GM18867 (cell line): ENCODE measurements around the gene DRC7.

Source experiments
- ATAC-seq: cut with Tn5 transposase; IDR thresholded peaks from one replicate; pipeline ENCODE4 v1.9.1; 2021; ENCODE audit warnings: mild to moderate bottlenecking, moderate library complexity; ENCODE audit not compliant: unreplicated experiment

DRC7 gene, protein sequence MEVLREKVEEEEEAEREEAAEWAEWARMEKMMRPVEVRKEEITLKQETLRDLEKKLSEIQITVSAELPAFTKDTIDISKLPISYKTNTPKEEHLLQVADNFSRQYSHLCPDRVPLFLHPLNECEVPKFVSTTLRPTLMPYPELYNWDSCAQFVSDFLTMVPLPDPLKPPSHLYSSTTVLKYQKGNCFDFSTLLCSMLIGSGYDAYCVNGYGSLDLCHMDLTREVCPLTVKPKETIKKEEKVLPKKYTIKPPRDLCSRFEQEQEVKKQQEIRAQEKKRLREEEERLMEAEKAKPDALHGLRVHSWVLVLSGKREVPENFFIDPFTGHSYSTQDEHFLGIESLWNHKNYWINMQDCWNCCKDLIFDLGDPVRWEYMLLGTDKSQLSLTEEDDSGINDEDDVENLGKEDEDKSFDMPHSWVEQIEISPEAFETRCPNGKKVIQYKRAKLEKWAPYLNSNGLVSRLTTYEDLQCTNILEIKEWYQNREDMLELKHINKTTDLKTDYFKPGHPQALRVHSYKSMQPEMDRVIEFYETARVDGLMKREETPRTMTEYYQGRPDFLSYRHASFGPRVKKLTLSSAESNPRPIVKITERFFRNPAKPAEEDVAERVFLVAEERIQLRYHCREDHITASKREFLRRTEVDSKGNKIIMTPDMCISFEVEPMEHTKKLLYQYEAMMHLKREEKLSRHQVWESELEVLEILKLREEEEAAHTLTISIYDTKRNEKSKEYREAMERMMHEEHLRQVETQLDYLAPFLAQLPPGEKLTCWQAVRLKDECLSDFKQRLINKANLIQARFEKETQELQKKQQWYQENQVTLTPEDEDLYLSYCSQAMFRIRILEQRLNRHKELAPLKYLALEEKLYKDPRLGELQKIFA

DNA sequence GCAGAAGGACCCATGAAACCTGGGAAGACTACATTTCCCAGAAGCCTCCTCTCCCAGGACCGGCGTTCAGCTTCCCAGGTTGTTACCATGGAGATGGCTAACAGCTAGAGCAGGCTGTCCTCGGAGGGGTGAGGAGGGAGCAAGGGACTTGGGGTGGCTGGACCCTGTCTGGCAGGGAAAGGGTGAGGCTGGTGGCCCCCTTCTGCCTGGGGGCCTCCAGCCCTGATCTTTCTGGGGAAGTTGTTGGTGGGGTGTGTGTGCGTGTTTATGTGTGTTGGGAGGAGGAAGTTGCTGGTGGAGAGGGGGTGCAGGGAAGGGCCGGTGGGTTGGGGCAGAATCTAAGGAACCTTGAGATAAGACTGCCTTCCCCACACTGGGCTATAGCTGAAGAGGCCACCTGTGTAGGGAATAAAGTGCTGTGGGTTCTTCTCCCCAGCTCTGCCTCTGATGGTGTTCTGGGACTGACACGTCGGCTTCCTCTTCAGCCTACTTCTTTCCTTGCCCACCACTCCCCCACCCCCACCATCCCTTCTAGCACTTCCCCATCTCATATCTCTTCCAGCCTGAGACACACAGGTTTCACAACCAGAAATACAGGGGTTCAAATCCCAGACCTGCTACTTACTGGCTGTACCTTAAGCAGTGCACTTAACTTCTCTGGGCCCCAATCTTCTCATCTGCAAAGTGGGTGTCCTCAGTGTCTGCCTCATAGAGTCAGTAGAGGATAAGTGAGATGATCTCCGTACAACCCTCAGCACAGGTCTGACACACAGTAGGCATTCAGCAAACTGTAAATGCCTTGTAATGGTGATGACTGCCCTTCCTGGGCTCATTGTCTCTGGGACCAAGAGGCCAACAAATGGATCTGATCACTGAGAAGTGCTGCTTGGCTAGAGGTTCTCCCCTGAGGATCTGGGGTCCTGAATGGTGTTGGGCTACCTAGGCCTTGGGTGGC, at the start of gene DRC7:
TSS of gene DRC7 (plus strand) at position 82 of the 955 bp plus-strand sequence. CDS start 3,144 bp downstream, outside the sequence.
- no peak for ATAC-seq

DNA sequence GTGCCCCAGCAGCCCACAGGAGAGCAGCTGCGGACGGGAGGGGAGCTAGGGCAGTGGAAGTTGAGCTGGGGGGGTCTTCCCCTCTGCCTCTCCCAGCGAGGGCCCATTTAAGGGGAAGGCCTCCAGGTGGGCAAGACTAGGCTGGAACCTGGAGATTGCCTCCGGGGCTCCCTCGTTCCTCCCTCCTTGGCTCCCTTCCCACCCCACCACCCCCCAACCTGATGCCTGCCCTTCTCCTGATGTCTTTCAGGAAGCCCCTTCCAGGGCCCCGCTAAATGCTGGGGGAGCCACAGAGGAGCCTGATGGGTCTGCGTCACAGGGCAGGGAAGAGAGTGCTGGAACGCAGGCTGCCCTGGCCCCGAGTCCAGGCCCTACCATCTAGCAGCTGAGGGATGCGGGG, 49.4 kb upstream of the DRC7 start:
- no peak for ATAC-seq

DNA sequence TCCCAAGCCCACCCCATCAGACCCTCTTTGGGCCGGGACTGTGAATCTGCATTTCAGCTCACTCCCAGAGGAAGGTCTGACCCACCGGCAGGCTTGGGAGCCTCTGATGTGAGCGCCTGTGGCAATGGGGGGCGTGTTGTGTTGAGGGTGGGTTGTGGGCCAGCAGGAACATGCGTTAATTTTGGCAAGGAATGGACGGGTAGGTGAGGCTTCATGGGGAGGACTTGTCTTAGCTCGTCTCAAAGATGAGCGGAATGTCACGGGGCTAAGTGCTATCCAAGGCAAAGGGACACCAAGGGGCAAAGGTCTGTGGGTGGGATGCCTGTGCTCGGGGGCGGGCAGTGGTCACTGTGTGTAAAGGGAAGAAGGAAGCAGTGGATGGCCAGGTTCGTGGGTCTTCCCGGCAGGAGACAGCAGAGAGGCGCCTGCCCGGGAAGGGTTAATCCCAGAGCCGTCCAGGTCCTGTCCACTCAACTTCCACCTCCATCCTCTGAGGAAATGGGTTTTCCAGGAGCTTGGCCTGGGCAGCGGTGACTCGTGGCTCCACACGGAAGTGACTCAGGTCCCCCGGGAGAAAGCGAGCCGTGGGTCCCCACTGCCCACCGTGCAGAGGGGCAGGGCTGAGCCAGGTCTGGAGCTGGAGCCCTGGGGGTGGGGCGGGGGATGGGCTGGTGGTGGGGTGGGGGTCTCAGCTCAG, 48.8 kb upstream of the DRC7 start:
- no peak for ATAC-seq

DNA sequence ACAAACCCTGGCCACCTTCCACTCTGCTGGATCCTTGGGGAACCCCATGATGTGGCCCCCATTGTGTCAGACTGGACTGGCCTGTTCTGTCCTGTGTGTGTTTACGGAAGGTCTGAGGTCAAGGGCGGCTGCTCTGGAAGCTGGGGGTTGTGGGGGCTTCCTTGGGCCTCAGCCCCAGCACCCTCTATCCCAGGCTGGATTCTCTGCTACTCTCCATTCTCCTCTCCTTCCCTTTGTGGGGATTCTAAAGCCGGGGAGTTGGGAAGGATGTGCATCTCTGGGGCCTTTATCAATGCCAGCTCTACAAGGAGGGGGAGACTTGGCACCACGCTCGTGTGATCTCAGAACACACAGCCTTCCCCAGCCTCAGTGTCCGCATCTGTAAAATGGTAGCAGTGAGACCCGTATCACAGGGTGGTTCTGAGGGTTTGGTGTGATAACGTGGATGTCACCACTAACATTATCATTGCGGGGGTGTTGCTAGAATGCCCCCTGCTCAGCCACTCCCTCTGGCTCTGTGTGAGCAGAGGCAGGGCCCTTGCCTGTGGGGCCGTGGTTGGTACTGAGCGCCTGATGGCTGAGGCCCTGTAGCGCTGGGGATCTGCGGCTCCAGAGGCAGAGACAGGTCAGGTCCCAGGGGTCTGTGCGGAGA, 48.1 kb upstream of the DRC7 start:
- no peak for ATAC-seq

DNA sequence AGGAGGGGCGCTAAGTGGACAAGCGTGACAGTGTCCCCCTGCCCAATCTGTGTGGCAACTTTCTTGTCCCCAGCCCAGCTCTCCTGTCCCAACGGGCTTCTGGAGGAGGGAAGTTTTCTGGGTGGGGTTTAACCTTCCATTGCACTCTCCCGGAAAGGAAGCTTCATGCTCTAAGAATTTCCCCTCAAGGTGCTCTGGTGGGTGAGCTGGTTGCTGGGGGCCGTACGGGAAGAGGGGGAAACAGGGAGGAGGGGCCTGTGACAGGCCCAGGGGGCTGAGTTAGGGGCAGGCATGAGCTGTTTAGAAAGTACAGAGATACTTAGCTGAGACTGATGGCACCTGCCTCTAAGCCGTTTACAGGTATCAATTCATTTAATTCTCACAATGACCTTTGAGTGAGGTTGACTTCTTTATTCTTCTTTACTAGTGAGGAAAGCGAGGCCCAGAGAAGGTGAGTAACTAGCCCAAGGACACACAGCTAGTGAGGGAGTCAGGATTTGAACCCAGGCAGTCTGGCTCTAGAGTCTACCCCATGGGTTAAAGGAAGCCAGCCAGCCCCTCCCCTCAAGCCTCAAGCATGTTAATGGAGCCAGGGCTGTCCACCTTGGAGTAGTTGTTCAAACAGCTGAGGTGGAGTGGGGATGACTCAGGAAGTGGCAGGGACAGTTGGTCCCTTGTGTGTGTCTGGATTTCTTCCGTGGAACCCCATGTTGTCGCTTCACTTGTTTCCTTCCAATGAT, 47.3 kb upstream of the DRC7 start:
- ATAC-seq, result no peak

DNA sequence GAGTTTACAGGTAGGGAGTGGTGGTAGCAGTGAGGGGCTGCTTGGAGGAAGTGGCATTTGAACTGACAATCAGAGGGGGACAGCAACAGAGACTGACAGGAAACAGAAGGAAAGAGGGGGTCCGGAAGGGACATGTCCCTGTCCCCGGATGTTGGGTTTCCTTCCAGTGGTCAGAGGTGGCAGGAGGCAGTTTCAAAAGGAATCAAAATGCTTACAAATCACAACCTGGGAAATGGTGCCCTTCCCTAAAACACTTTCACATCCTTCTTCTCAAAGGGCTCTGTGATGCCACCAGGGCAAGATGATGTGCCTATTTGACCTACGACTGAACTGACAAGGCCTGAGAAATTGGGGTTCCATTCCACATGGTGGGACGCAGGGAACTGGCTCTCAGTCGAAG, 46.5 kb upstream of the DRC7 start:
- no peak for ATAC-seq

DNA sequence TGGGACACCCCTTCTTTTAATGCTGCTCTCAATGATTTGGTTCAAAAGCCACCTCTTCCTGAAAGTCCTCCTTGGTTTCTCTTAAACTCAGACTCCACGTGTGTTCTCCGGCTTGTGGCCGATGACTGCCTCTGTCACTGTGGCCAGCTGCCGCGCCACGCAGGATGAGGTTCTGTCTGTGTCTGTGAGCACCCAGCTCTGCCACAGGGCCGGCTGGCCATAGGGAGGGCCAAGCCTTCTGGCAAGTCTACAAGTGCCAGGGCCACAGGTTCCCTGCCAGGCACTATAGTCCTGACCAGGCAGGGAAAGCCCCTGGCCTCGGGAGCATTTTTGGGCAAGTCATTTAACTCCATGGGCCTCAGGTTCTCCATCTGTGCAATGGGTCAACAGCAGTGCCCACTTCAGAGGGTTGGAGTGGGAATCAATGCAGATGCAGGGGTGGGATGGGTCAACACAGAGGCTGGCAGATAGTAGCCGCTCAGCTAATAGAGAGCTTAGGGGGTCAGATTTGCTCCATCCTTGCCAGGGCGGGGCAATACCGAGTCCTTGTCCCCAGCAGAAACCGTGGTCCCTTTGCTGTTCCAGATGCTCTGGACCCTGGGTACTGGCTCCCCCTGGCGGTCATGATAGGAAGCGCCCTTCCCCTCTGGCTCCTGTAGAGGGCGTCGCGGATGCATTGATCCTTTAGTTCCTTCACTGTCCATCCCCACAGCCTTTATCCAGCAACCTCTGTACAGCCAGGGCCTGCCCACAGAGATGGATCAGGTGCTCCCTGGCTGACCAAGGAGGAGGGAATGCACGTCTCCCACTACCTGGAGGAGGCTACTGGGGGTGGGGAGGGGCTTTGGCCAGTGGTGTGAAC, 45.8 kb upstream of the DRC7 start:
- ATAC-seq, result peak; percentile 62

DNA sequence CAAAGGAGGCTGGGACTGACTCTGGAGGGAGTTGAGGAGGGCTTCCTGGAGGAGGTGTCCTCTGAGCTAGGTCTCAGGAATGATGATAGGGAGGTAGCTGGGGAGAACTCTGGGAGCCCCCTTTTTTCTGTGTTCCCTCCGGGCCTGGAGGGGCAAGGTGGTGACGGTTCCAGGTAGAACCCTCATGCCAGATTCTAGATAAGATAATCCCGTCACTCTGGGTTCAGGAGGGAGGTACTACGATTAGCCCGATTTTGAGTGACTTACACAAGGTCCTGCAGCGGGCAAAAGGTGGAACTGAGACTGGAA, 45.2 kb upstream of the DRC7 start:
- no peak for ATAC-seq

DNA sequence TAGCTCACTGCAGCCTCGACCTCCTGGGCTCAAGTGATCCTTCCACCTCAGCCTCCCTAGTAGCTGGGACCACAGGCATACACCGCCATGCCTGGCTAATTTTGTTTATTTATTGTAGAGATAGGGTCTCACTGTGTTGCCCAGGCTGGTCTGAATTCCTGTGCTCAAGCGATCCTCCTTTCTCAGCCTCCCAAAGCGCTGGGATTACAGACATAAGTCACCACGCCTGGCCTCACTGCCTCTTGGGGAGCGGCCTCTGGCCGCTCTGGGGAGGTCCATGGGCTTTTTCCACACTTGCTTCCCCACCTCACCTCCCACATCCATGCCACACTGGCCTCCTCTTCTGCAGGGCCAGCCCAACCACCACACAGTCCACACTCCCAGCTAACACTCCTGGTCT, 44.8 kb upstream of the DRC7 start:
- ATAC-seq, result no peak

DNA sequence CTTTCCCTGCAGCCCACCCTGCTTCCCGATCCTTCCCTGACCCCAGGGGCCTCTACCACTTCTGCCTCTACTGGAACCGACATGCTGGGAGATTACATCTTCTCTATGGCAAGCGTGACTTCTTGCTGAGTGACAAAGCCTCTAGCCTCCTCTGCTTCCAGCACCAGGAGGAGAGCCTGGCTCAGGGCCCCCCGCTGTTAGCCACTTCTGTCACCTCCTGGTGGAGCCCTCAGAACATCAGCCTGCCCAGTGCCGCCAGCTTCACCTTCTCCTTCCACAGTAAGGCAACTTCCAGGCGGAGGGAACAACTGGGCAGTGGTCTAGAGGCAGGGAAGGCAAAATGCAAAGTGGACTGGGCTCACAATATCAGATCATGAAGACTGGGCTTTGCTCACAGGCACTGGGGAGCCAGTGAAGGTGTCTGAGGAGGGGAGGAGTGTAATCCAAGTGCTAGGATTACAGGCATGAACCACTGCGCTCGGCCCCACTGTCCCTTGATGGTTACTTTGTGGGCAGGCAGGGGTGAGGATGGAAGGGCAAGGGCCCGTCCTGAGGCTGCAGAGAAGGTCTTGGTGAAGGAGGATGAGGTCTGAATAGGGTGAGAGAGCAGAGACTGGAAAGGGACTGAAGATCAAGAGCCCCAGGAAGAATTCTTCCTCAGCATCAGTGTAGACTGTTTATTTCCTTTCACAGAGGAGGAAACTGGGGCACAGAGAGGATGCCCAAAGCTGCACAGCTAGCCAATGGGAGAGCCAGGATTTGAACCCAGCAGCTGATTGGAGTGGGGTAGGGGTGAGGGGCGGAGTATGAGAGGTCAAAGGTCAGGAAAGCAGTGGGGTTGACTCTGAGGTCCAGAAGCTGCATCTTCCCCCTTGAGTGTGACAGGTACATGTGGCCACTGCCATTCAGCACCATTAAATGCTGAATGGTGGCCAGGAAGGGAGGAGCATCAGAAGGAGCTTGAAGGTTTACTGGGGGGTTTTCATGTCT, 43.0 kb upstream of the DRC7 start:
- no peak for ATAC-seq

DNA sequence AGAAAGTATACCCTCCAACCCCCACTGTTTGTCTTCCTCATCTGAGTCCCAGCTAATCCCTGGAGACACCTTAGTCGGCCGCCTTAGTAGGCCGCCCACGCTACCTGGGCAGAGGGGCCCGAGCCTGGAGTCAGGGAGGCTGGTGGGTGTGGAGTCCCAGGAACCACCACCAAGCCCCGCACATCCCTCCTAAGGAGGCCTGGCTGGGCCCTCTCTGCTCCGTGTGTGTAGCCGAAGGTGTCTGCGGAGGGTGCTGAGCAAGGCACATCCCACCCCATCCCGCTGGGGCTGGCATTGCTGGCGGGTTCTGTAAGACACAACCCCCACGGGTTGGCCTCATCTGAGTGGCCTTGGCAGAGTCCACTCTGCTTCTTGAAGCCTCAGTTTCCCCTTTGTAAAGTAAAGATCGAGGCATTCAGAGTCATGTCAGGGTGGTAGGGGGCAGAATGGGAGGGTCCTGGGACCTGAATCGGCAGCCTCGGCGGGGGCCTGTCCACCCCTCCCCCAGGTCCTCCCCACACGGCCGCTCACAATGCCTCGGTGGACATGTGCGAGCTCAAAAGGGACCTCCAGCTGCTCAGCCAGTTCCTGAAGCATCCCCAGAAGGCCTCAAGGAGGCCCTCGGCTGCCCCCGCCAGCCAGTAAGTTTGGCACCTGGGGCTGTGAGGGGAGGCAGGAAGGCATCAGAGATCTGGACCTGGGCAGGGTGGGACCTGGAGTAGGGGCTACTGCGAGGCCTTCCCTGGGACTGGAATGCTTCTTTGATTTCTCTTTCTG, 41.7 kb upstream of the DRC7 start:
- ATAC-seq, result no peak

DNA sequence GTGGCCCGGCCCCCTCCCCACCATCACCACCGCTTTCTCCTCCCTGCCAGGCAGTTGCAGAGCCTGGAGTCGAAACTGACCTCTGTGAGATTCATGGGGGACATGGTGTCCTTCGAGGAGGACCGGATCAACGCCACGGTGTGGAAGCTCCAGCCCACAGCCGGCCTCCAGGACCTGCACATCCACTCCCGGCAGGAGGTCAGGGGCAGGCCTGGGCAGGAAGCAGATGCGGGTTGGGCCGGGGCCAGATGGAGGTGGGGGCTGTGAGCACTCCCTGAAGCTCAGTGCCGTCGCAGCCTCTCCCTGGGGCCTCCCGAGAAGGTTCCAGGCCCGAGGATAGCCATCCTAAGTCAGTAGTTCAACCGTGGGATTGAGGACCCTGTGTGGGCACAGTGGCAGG, 40.7 kb upstream of the DRC7 start:
- no peak for ATAC-seq

DNA sequence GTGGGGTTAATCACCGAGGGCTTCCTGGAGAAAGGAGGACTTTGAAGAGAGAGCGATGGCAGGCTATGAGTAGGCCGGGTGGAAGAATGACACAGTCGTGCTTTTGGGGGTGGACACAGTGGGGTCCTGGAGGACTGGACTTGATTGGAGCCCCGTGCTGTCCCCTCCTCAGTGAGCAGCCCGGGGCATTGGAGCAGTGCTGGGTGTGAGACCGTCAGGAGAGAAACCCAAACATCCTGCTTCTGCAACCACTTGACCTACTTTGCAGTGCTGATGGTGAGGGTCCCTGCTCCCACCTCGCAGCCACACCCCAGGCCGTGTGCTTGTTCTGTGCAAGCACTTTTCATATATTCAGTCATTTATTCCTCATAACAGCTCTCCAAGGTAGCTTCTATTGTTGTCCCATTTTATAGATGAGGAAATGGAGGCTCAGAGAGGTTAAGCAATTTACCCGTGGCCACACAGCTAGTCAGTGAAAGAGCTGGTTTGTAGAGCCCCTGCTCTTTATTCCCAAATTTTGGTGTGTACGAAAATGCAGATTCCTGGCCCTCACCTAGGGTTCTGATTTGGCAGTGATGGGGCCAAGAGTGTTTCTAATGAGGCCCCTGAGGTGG, 38.2 kb upstream of the DRC7 start:
- ATAC-seq, result no peak

DNA sequence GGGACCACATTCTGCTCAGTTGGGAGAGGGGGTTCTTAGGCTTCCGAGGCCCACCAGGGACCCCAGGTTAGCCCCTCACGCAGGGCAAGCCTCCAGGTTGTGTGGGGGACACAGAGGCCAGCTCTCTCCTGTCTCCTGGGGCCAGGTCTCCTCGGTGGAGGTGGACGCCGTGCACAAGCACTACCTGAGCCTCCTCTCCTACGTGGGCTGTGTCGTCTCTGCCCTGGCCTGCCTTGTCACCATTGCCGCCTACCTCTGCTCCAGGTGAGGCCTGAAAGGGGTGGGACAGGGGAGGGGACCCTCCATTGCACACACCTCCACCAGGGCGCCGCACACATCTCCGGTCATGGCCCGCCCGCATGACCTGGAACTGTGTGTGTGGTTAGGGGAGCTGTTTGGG, 37.4 kb upstream of the DRC7 start:
- no peak for ATAC-seq

DNA sequence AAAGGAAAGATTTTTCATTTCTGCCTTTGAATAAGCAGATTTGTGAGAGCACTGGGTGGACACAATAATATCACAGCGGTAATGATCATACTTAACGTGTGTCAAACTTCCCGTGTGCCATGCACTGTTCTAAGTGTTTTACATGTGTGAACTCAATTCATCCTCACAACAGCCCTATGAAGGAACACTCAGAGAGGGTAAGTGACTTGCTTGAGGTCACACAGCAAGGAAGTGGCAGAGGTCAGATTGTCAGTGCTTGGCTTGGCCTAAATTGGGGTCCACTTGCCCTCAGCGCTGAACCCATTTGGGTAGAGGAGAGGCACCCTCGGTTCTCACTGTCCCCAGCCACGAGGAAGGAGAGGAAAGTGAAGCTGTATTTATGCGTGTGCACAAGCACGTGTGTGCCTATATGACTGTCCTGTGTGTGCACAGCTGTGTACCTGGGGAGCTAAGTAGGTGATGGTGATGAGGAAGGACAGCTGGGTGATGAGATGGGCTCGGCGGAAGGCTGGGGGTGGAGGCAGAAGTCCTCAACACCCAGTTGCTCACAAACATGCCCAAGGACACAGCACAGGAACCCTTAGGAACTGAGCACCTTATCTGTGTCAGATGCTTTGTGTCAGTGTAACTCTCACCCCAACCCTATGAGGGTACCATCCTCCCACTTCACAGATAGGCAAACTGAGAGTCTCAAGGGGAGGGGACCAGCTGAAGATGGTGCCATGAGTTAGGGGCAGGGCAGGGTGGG, 36.3 kb upstream of the DRC7 start:
- ATAC-seq, result no peak
